T-cell (primary cell): ENCODE measurements around the gene SPATA24. TPM values are rescaled to one million over a fixed set of nuclear protein-coding genes. Genes with fewer than 3 reads are reported as not detected.
A peak's percentile ranks its signal among the peaks of the same experiment; 100 is the strongest.

ENCODE experiments used
- ATAC-seq, 4 experiments: fragments of 200-7000 bp in 3 of 4; fragments of 150-1000 bp in 1 of 4; cut with Tn5 transposase; replicated peaks in 1 of 4; 1 replicate in 3 of 4; 2 replicates in 1 of 4; pipeline ENCODE4 v1.10.0; 2021; ENCODE audit warnings: moderate library complexity in 3 of 4, mild to moderate bottlenecking in 2 of 4, moderate number of reproducible peaks in 1 of 4
- CTCF ChIA-PET, 2 donors: fragments of 300-600 bp; sonication (Branson Sonifier 250); formaldehyde crosslinking; loops; one replicate each; lab custom pipeline; 2022; ENCODE audit warnings: antibody characterized with exemption in 2 of 2; lab: Charles Lee
- POLR2A ChIA-PET, 2 donors: fragments of 300-600 bp; sonication (Branson Sonifier 250); formaldehyde crosslinking; loops; one replicate each; lab custom pipeline; 2022; ENCODE audit warnings: antibody characterized with exemption in 2 of 2; lab: Charles Lee
- DNase-seq, 35 experiments: peaks; one replicate each; pipeline versions ENCODE4 v3.0.0 to v3.0.0-alpha.2; 2013 to 2023
- H3K27ac ChIP-seq: one replicate; pipeline ENCODE4 v1.5.1; 2013; ENCODE audit warnings: low read length
- H3K27me3 ChIP-seq, 2 experiments: replicated peaks in 1 of 2; 1 replicate in 1 of 2; 2 replicates in 1 of 2; pipeline versions ENCODE4 v1.6.1 to v1.7.0; 2013; ENCODE audit warnings: low read length in 1 of 2, mixed read lengths in 1 of 2; ENCODE audit not compliant: control insufficient read depth in 2 of 2, insufficient read depth in 2 of 2; ENCODE audit errors: extremely low read depth in 1 of 2
- H3K36me3 ChIP-seq, 2 donors: 1 replicate in 1 of 2; 2 replicates in 1 of 2; pipeline versions ENCODE4 v1.6.1 to v1.7.0; 2013; ENCODE audit warnings: low read length in 1 of 2; ENCODE audit not compliant: control insufficient read depth in 2 of 2, insufficient read depth in 1 of 2; ENCODE audit errors: extremely low read depth in 1 of 2
- H3K4me1 ChIP-seq, 2 experiments: 1 replicate in 1 of 2; 2 replicates in 1 of 2; pipeline versions ENCODE4 v1.6.1 to v1.7.0; 2013; ENCODE audit warnings: low read length in 2 of 2, mixed read lengths in 1 of 2; ENCODE audit not compliant: insufficient read depth in 2 of 2, control insufficient read depth in 1 of 2; ENCODE audit errors: extremely low read depth in 1 of 2
- H3K4me3 ChIP-seq, 2 donors: 1 replicate in 1 of 2; 2 replicates in 1 of 2; pipeline versions ENCODE4 v1.5.1 to v1.7.0; 2013; ENCODE audit warnings: mild to moderate bottlenecking in 2 of 2, low read length in 1 of 2, moderate library complexity in 1 of 2; ENCODE audit not compliant: control insufficient read depth in 1 of 2; ENCODE audit errors: extremely low read depth in 1 of 2
- H3K9me3 ChIP-seq: 2 replicates; pipeline ENCODE4 v1.7.0; 2013
- H3K27ac Mint-ChIP-seq, 2 donors: one replicate each; pipeline ENCODE4 v1.8.0; 2020 to 2021; ENCODE audit warnings: mild to moderate bottlenecking in 2 of 2, mixed read lengths in 2 of 2
- H3K27me3 Mint-ChIP-seq, 2 donors: one replicate each; pipeline ENCODE4 v1.8.0; 2021 to 2022; ENCODE audit warnings: mixed read lengths in 2 of 2
- H3K36me3 Mint-ChIP-seq: one replicate; pipeline ENCODE4 v1.8.0; 2021; ENCODE audit warnings: mixed read lengths
- H3K4me1 Mint-ChIP-seq, 3 donors: one replicate each; pipeline ENCODE4 v1.8.0; 2020 to 2022; ENCODE audit warnings: mixed read lengths in 3 of 3, mild to moderate bottlenecking in 1 of 3
- H3K4me3 Mint-ChIP-seq, 3 donors: one replicate each; pipeline ENCODE4 v1.8.0; 2020 to 2022; ENCODE audit warnings: mild to moderate bottlenecking in 3 of 3, mixed read lengths in 3 of 3, moderate library complexity in 3 of 3
- H3K9me3 Mint-ChIP-seq, 3 donors: one replicate each; pipeline ENCODE4 v1.8.0; 2020 to 2022; ENCODE audit warnings: mixed read lengths in 3 of 3
- WGBS: methylation state at CpG from one replicate; pipeline ENCODE4 v1.1.5; 2013; ENCODE audit warnings: missing lambda C conversion rate; ENCODE audit not compliant: insufficient coverage; 5-methylcytosine and 5-hydroxymethylcytosine counted together
- total RNA-seq, 35 experiments: library from RNA in 6 of 35; stranded (reverse) in 6 of 35; fragments of 120-200 nt in 1 of 35; gene quantifications; one replicate each; pipeline versions ENCODE4 v1.2.1 to v1.2.4 and lab custom pipeline; 2013 to 2026

Gene SPATA24
- total RNA-seq, 5 donors from 2014 or later (not counting 1 experiment from before 2014, with no cell fraction given) = 3.6 to 9.0 (median 4.8) TPM

DNA sequence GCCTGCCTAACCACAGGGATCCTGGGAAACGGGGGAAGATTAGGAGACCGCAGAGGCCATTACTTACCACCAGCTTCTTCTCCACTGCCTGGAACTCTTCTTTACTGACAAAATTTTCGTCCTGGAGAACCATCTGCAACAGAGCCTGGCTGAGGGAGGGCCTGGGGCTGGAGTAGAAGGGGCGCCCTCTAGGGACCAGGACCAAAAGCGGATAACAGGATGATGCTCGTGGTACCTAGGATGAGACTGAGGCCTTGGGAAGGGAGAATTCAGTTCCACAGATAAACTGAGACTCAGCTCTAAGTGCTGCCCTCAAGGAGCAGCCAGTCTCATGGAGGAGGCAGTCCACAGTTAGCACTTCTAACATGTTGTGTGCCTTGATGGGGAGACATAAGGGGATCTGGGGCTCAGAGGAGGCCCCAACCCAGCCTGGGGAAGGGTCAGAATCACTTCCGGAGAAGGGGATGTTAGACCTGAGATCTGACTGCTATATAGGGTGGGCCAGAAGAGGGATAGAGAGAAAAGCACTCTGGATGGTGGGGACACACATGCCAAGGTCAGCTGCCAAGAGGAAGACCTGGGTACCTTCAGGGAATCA lies 1.2 kb downstream of the SPATA24 start:
- ATAC-seq (no peak), DNase-seq (peak in 1 of 35 experiments; percentile 42)
- Mint-ChIP-seq H3K27me3 (no peaks in the 10 kb centered on the region), H3K36me3 (peaks cover 4% of the 10 kb centered on the region), H3K4me1 (peaks cover 26 to 37% (median 34%) of the 10 kb centered on the region in 3 donors), H3K4me3 (peak overlapping the region; percentile 82 to 96 (median 93)), H3K9me3 (no peaks in the 10 kb centered on the region), H3K27ac (peak overlapping the region; percentile 98 to 100)
- peak overlapping the region; percentile 92 for H3K27ac ChIP-seq
- no peak overlapping the region for H3K4me3 ChIP-seq
- 75% methylated on average over 5 of the region's 7 CpGs for WGBS
- H3K9me3 ChIP-seq = no peaks in the 10 kb centered on the region
- no peaks in the 10 kb centered on the region for H3K27me3 ChIP-seq
- ChIA-PET POLR2A (interaction anchor here in 1 of 2 donors (0.7 kb wide), 1 partner anchor 623 kb away, joined by 3 read pairs; no protein-coding TSS in a partner anchor), CTCF (interaction anchor here (0.6 to 1.8 kb wide), 6 partner anchors 11 to 173 kb away, joined by 3 to 7 read pairs (median 4); partner anchors contain the start of gene PAIP2 (in 1 of the 2))
- peaks cover 14 to 26% of the 10 kb centered on the region in 2 experiments for H3K4me1 ChIP-seq
- H3K36me3 ChIP-seq = peaks cover 3 to 5% of the 10 kb centered on the region in 2 donors

DNA sequence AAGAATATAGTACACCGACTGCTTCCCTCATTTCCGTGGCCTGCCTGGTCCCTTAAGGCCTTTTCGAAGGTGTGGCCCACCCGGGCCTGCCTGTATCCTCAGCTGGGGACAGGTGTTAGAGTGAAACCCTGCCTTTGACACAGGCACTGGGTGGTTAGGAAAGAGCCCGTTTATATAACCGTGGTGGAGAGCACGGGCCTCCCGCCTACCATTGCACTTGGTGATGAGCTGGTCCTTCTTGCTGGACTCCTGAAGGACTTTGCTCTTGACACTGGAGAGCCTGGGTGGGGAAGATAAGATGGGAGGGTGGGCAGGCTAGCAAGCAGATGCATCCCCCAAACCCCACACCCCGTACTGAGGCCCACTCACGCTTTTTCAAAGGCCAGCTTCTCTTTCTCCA lies 2.3 kb downstream of the SPATA24 start:
- ATAC-seq (no peak), DNase-seq (no peak)
- no peaks in the 10 kb centered on the region for H3K27me3 ChIP-seq
- no peak overlapping the region for H3K27ac ChIP-seq
- no peaks in the 10 kb centered on the region for H3K9me3 ChIP-seq
- CTCF ChIA-PET = no interaction called here
- POLR2A ChIA-PET = interaction anchor here in 1 of 2 donors (0.6 kb wide), 1 partner anchor 130 kb away, joined by 3 read pairs; no protein-coding TSS in a partner anchor
- no peaks in the 10 kb centered on the region for H3K27me3 Mint-ChIP-seq
- peaks cover 4% of the 10 kb centered on the region for H3K36me3 Mint-ChIP-seq
- H3K4me1 ChIP-seq = peaks cover 12 to 26% of the 10 kb centered on the region in 2 experiments
- no peaks in the 10 kb centered on the region for H3K9me3 Mint-ChIP-seq
- H3K27ac Mint-ChIP-seq = no peak overlapping the region
- no peak overlapping the region for H3K4me3 Mint-ChIP-seq
- WGBS = 100% methylated on average over 6 of the region's 10 CpGs
- no peak overlapping the region for H3K4me3 ChIP-seq
- peaks cover 3 to 5% of the 10 kb centered on the region in 2 donors for H3K36me3 ChIP-seq
- peaks cover 21 to 29% (median 28%) of the 10 kb centered on the region in 3 donors for H3K4me1 Mint-ChIP-seq

DNA sequence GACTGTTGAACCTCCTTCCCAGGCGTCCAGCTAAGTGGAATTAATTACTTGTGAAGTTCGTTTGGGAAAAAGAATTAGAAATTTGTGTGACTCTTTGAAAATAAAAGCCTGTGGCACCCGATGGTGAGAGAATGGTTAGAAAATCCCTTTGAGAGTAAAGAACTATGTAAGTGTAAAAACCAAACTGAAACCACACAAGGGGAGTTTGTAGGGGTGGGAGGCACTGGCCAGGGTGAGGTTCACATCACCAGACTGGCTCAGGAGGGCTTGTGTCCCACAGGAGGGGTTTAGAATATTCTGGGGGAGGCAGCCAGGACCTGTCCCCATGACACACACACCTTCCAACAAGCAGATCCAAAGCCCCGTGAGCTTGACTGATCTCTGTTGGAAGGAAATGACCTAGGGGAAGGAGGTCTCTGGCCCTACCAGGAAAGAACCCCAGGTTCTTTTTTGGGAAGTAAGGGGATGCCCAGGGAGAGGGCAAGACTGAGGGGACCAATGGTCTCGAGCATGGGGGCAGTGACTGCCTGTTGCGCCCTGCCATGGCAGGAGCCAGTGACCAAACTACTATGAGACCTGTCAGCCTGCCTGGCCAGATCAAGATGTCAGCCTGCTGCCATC lies 4.3 kb downstream of the SPATA24 start:
- ChIA-PET CTCF (no interaction called here), POLR2A (interaction anchor here in 1 of 2 donors (0.5 to 0.7 kb wide), 2 partner anchors 152 to 1043 kb away, joined by 3 to 4 read pairs; no protein-coding TSS in a partner anchor)
- peaks cover 4% of the 10 kb centered on the region for H3K36me3 Mint-ChIP-seq
- ATAC-seq (no peak), DNase-seq (no peak)
- no peaks in the 10 kb centered on the region for H3K9me3 Mint-ChIP-seq
- peaks cover 11 to 22% of the 10 kb centered on the region in 2 experiments for H3K4me1 ChIP-seq
- no peak overlapping the region for H3K4me3 Mint-ChIP-seq
- peaks cover 20 to 29% (median 26%) of the 10 kb centered on the region in 3 donors for H3K4me1 Mint-ChIP-seq
- H3K27ac Mint-ChIP-seq = no peak overlapping the region
- H3K27ac ChIP-seq = no peak overlapping the region
- no peaks in the 10 kb centered on the region for H3K27me3 ChIP-seq
- no peak overlapping the region for H3K4me3 ChIP-seq
- H3K27me3 Mint-ChIP-seq = no peaks in the 10 kb centered on the region
- 51% methylated on average over 4 of the region's 6 CpGs for WGBS
- peaks cover 3 to 5% of the 10 kb centered on the region in 2 donors for H3K36me3 ChIP-seq
- no peaks in the 10 kb centered on the region for H3K9me3 ChIP-seq

DNA sequence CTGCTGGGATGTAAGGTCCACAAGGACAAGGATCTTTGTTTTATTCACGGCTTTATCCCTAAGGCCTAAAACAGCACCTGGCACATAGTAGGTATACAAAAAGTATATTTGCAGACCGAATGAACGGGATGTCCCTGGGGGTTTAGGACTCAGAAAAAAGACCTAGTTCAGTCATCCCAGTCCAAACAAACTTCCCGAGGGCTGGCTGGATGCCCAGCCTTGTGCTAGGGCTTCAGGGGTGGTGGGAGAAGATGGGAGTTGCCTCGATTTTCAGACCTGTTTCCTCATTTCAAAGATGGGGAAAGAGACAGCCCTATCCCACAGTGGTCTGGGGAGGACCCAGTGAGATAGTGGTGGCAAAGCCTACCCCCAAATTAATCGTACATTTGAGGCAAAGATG lies 6.0 kb downstream of the SPATA24 start:
- WGBS = no CpG with 5 or more reads among the region's 6 CpGs
- DNase-seq (no peak), ATAC-seq (no peak)
- Histone ChIP-seq H3K4me1 (peaks cover 0 to 24% of the 10 kb centered on the region in 2 experiments), H3K27ac (no peak overlapping the region), H3K36me3 (peaks cover 3 to 5% of the 10 kb centered on the region in 2 donors), H3K27me3 (peaks cover 0 to 9% of the 10 kb centered on the region in 2 experiments), H3K9me3 (no peaks in the 10 kb centered on the region), H3K4me3 (no peak overlapping the region)
- ChIA-PET POLR2A (interaction anchor here in 1 of 2 donors (0.7 kb wide), 1 partner anchor 93 kb away, joined by 3 read pairs; no protein-coding TSS in a partner anchor), CTCF (no interaction called here)
- Mint-ChIP-seq H3K9me3 (no peaks in the 10 kb centered on the region), H3K27me3 (no peaks in the 10 kb centered on the region), H3K4me1 (peaks cover 10 to 18% (median 11%) of the 10 kb centered on the region in 3 donors), H3K27ac (no peak overlapping the region), H3K36me3 (peaks cover 4% of the 10 kb centered on the region), H3K4me3 (no peak overlapping the region)

DNA sequence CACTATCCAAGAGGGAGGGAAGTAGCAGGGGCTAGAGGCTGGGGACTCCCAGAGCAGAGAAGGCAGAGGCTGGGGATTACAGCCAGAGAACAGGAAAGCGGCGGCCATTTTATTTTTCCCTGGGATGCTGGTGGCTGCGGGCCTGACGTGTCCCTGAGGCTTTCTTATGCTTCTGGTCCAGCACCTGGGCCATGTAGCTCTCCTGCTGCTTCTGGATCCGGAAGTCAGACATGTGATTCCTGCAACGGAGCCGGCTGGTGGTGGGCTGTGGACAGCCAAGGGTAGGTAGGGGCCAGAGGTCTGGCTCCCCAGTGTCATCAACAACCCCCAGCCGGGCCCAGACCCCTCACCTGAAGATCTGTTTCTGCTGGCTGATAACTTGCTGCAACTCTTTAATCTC lies 7.2 kb downstream of the SPATA24 start:
- no peak for DNase-seq
- peaks cover 0 to 9% of the 10 kb centered on the region in 2 experiments for H3K27me3 ChIP-seq
- Mint-ChIP-seq H3K27ac (no peak overlapping the region), H3K4me3 (no peak overlapping the region), H3K4me1 (peaks cover 8 to 15% (median 9%) of the 10 kb centered on the region in 3 donors), H3K36me3 (peaks cover 4% of the 10 kb centered on the region), H3K27me3 (no peaks in the 10 kb centered on the region), H3K9me3 (no peaks in the 10 kb centered on the region)
- no peaks in the 10 kb centered on the region for H3K9me3 ChIP-seq
- CTCF ChIA-PET = interaction anchor here in 1 of 2 donors (1.5 kb wide), 1 partner anchor 24 kb away, joined by 4 read pairs; no protein-coding TSS in a partner anchor
- POLR2A ChIA-PET = no interaction called here
- ATAC-seq = no peak
- peaks cover 3 to 5% of the 10 kb centered on the region in 2 donors for H3K36me3 ChIP-seq
- H3K4me1 ChIP-seq = peaks cover 0 to 30% of the 10 kb centered on the region in 2 experiments
- no peak overlapping the region for H3K27ac ChIP-seq
- 100% methylated on average over 4 of the region's 8 CpGs for WGBS
- H3K4me3 ChIP-seq = no peak overlapping the region

DNA sequence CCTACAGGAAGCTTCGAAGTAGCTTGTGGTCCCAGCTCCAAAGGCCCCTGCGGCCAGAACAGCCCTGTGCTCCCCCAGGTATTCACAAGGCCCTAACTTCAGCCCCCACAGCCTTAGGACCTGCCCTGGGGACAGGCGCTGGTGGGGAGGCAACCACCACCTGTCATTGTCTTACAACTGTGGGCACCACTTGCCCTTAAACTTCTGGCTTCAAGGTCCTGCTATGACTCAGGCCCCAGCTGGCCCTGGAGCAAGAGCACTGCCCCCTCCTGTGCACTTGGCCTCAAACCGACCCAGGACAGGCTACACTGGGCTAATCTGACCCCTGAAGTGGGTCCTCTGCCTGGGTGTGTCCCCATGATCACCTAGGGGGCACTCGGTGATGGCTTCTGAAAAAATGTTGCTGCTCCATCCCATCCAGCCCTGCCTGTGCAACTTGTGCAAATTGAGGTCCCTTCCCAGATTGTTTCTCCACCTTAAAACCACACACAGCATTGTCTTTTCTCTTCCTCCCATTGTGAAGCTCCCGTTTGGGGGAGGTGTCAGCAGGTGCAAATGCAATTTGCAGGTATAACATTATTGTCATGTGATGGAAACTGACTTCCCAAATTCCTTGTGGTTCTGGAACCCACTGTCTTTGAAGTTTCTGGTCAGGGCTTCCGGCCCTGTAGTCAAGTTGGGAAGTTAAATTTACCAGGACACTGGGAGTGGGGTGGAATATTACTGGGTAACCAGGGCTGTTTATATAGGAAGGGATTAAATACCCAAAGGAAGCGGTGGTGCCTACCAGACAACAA lies 7.8 kb downstream of the SPATA24 start:
- no peaks in the 10 kb centered on the region for H3K9me3 ChIP-seq
- ATAC-seq (no peak), DNase-seq (no peak)
- H3K4me3 ChIP-seq = no peak overlapping the region
- H3K27me3 ChIP-seq = peaks cover 0 to 9% of the 10 kb centered on the region in 2 experiments
- ChIA-PET POLR2A (no interaction called here), CTCF (interaction anchor here in 1 of 2 donors (1.5 kb wide), 1 partner anchor 25 kb away, joined by 4 read pairs; no protein-coding TSS in a partner anchor)
- H3K36me3 Mint-ChIP-seq = peaks cover 4% of the 10 kb centered on the region
- no peaks in the 10 kb centered on the region for H3K27me3 Mint-ChIP-seq
- peaks cover 15 to 21% (median 15%) of the 10 kb centered on the region in 3 donors for H3K4me1 Mint-ChIP-seq
- peaks cover 0 to 37% of the 10 kb centered on the region in 2 experiments for H3K4me1 ChIP-seq
- no peak overlapping the region for H3K27ac Mint-ChIP-seq
- H3K36me3 ChIP-seq = no peaks in the 10 kb centered on the region
- WGBS = 95% methylated on average over 4 of the region's 8 CpGs
- no peak overlapping the region for H3K27ac ChIP-seq
- no peaks in the 10 kb centered on the region for H3K9me3 Mint-ChIP-seq
- peak overlapping the region; percentile 21 to 43 (median 24) for H3K4me3 Mint-ChIP-seq
